ENCODE results near the gene UPK3BL2.
"Not testable (repeated sequence)": the region's sequence is repeated elsewhere in the genome, so short reads cannot be mapped to it uniquely, and the experiment has no call there.

DNA sequence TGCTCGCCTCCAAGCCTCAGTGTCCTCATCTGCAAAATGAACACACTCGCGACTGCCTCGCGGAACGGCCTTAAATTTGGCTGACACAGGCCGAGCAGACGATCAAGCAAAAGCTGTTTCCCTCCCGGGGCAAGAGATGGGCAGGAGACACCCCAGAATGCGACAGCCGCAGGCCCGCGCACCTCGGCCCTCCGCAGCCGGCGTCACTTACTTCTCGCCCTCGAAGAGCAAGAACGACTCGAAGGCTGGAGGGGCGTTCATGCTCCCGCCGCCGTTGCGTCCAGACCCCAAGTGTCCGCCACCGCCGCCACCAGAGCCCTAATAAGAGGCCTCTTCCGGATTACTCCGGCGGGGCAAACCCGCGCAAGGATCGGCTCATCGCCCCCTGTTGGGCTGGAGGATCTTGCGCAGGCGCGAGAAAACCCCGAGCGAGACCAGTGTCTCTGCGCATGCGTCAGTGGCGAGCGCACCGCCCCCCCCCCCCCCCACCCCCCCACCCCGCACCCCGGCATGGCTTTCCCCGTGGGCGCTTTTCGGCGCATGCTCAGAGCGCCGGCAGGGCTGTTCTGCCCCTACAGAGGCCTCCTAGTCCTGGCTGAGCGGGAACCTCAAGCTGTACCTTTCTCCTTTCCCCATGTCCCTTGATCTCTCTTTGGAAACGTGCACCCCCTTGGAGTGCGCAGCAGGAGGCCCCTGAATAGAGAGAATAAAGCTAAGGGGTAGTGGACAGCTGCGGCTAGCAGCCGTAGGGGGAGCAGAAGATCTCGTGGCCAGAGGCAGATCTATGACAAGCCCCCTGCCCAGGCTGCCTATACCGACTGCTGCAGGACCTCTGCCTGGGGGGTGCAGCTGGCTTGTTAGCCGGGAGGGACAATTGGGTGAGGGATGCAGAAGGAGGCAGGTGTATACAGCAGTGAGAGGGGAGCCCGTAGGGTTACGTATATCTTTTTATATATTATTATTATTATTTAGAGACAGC, 29.1 kb upstream of the UPK3BL2 start, which contains the start of gene POLR2J3:
- TF ChIP-seq SMC3 (conservative IDR thresholded peaks at IDR 0.05; ENCODE audit: insufficient read depth, low read depth, low read length); TEAD4 (IDR thresholded peaks at IDR 0.05; ENCODE audit: low read length); TEAD4 (CRISPR knock-in tag; IDR thresholded peaks at IDR 0.05; ENCODE audit: borderline replicate concordance); POLR2AphosphoS5 (IDR thresholded peaks at IDR 0.05; ENCODE audit: control insufficient read depth, insufficient read depth, low read depth, low read length); ZNF609 (CRISPR knock-in tag; IDR thresholded peaks at IDR 0.05; ENCODE audit: borderline replicate concordance); ZNF311 (CRISPR knock-in tag; IDR thresholded peaks at IDR 0.05); ZNF121 (CRISPR knock-in tag; conservative IDR thresholded peaks at IDR 0.05); ZNF592 (IDR thresholded peaks at IDR 0.05); CBX3 (IDR thresholded peaks at IDR 0.05; ENCODE audit: borderline replicate concordance in 1 of 2, low read length in 2 of 2); GATAD2A (IDR thresholded peaks at IDR 0.05): not testable (repeated sequence)
- TF ChIP-seq, protein P1, sequence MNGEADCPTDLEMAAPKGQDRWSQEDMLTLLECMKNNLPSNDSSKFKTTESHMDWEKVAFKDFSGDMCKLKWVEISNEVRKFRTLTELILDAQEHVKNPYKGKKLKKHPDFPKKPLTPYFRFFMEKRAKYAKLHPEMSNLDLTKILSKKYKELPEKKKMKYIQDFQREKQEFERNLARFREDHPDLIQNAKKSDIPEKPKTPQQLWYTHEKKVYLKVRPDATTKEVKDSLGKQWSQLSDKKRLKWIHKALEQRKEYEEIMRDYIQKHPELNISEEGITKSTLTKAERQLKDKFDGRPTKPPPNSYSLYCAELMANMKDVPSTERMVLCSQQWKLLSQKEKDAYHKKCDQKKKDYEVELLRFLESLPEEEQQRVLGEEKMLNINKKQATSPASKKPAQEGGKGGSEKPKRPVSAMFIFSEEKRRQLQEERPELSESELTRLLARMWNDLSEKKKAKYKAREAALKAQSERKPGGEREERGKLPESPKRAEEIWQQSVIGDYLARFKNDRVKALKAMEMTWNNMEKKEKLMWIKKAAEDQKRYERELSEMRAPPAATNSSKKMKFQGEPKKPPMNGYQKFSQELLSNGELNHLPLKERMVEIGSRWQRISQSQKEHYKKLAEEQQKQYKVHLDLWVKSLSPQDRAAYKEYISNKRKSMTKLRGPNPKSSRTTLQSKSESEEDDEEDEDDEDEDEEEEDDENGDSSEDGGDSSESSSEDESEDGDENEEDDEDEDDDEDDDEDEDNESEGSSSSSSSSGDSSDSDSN (IDR thresholded peaks at IDR 0.05; ENCODE audit: borderline replicate concordance in 1 of 2, low read depth in 2 of 2, low read length in 2 of 2) = not testable (repeated sequence)
- TF ChIP-seq TAF1 (IDR thresholded peaks at IDR 0.05; ENCODE audit: control insufficient read depth, extremely low read depth, insufficient read depth, low read length, severe bottlenecking) = peak; percentile 65
- TF ChIP-seq POLR2A (conservative IDR thresholded peaks at IDR 0.05) = 0 out of 2 replicates have a peak, but pooled peaks have one; percentile 38
- TF ChIP-seq, protein P2, sequence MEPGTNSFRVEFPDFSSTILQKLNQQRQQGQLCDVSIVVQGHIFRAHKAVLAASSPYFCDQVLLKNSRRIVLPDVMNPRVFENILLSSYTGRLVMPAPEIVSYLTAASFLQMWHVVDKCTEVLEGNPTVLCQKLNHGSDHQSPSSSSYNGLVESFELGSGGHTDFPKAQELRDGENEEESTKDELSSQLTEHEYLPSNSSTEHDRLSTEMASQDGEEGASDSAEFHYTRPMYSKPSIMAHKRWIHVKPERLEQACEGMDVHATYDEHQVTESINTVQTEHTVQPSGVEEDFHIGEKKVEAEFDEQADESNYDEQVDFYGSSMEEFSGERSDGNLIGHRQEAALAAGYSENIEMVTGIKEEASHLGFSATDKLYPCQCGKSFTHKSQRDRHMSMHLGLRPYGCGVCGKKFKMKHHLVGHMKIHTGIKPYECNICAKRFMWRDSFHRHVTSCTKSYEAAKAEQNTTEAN (CRISPR knock-in tag; IDR thresholded peaks at IDR 0.05) = not testable (repeated sequence)
